GM12891 (cell line): ENCODE data around the gene COQ9.

ENCODE experiments used
- DNase-seq: peaks from one replicate; pipeline ENCODE4 v3.0.0; 2011; ENCODE audit warnings: low spot score; ENCODE audit not compliant: insufficient read length
- FAIRE-seq: peaks from 2 replicates; lab custom pipeline; 2011; peaks lifted over from hg19 to GRCh38; lab: Jason Lieb, UNC
- PAX5 ChIP-seq: IDR thresholded peaks from 2 replicates; pipeline ENCODE4 v1.6.1; 2011; ENCODE audit warnings: low read length, moderate library complexity, mild to moderate bottlenecking; ENCODE audit not compliant: insufficient read depth, severe bottlenecking
- POLR2A ChIP-seq: IDR thresholded peaks from 2 replicates; pipeline ENCODE4 v1.6.1; 2011; ENCODE audit warnings: low read depth, low read length, control low read depth
- POLR2AphosphoS5 ChIP-seq: IDR thresholded peaks from 2 replicates; pipeline ENCODE4 v1.6.1; 2011; ENCODE audit warnings: low read depth, low read length, control low read depth
- POU2F2 ChIP-seq: IDR thresholded peaks from 2 replicates; pipeline ENCODE4 v1.6.1; 2011; ENCODE audit warnings: low read depth, mild to moderate bottlenecking, control low read depth, low read length, moderate library complexity
- SPI1 ChIP-seq: IDR thresholded peaks from 2 replicates; pipeline ENCODE4 v1.6.1; 2011; ENCODE audit warnings: low read depth, low read length, control low read depth
- TAF1 ChIP-seq: IDR thresholded peaks from 2 replicates; pipeline ENCODE4 v1.6.1; 2011; ENCODE audit warnings: low read depth, low read length, control low read depth

COQ9 gene

GRCh38 chr16:57409870-57410587 lies 37.2 kb upstream of the COQ9 start:
- DNase-seq = no peak
- no peak for TF ChIP-seq POLR2A
- TF ChIP-seq SPI1 = no peak
- no peak for TF ChIP-seq POLR2AphosphoS5
- no peak for TF ChIP-seq PAX5
- TF ChIP-seq POU2F2 = no peak
- TF ChIP-seq TAF1 = no peak
- no peak for FAIRE-seq

GRCh38 chr16:57411362-57411976 lies 35.8 kb upstream of the COQ9 start:
- FAIRE-seq (peak; percentile 50), DNase-seq (no peak)
- TF ChIP-seq TAF1 (no peak), POLR2AphosphoS5 (no peak), PAX5 (no peak), SPI1 (no peak), POLR2A (no peak), POU2F2 (no peak)

GRCh38 chr16:57412584-57412983 lies 34.7 kb upstream of the COQ9 start:
- FAIRE-seq (no peak), DNase-seq (no peak)
- TF ChIP-seq POU2F2 (no peak), TAF1 (no peak), PAX5 (no peak), POLR2A (no peak), POLR2AphosphoS5 (no peak), SPI1 (no peak)

GRCh38 chr16:57413301-57413730 lies 34.0 kb upstream of the COQ9 start:
- TF ChIP-seq POLR2A (peak; percentile 37; the same call in 1 of the 2 replicates), TAF1 (no peak), POU2F2 (no peak; the same call in 1 of the 2 replicates), SPI1 (peak; percentile 91), PAX5 (peak; percentile 79), POLR2AphosphoS5 (no peak)
- peak; percentile 96 for FAIRE-seq
- peak; percentile 72 for DNase-seq

GRCh38 chr16:57413733-57414132 lies 33.5 kb upstream of the COQ9 start:
- FAIRE-seq = no peak

GRCh38 chr16:57416084-57416483 lies 31.2 kb upstream of the COQ9 start:
- FAIRE-seq = no peak
- no peak for TF ChIP-seq SPI1
- no peak for TF ChIP-seq TAF1
- no peak for TF ChIP-seq POLR2AphosphoS5
- TF ChIP-seq POLR2A = no peak
- no peak for TF ChIP-seq POU2F2
- TF ChIP-seq PAX5 = no peak
- no peak for DNase-seq

More at GRCh38 chr16:57413733-57414132, 33.5 kb upstream of the COQ9 start:
- no peak for TF ChIP-seq SPI1
- TF ChIP-seq PAX5 = no peak
- no peak for TF ChIP-seq TAF1
- no peak for TF ChIP-seq POLR2AphosphoS5
- TF ChIP-seq POLR2A = no peak
- TF ChIP-seq POU2F2 = no peak
- no peak for DNase-seq

- FAIRE-seq = no peak
- no peak for DNase-seq
- TF ChIP-seq POLR2AphosphoS5 (no peak), TAF1 (no peak), POLR2A (no peak), POU2F2 (no peak), SPI1 (no peak), PAX5 (no peak)
Observed at GRCh38 chr16:57419506-57419905, 27.8 kb upstream of the COQ9 start.

GRCh38 chr16:57422026-57422944 lies 25.0 kb upstream of the COQ9 start:
- no peak for FAIRE-seq
- no peak for DNase-seq

GRCh38 chr16:57423152-57423551 lies 24.1 kb upstream of the COQ9 start:
- FAIRE-seq = no peak
- TF ChIP-seq PAX5 (no peak), POLR2A (no peak), TAF1 (no peak), POLR2AphosphoS5 (no peak), POU2F2 (no peak), SPI1 (no peak)
- no peak for DNase-seq

More at GRCh38 chr16:57422026-57422944, 25.0 kb upstream of the COQ9 start:
- no peak for TF ChIP-seq POU2F2
